HG03469 (cell line): ENCODE measurements around the gene ITIH2.

Experiments
- ATAC-seq: cut with Tn5 transposase; IDR thresholded peaks from one replicate; pipeline ENCODE4 v1.9.1; 2021; ENCODE audit warnings: mild to moderate bottlenecking, moderate library complexity, moderate number of reproducible peaks; ENCODE audit not compliant: unreplicated experiment

Gene ITIH2

GRCh38 chr10:7792541-7792940, 89.4 kb downstream of the ITIH2 start:
- ATAC-seq, result no peak

DNA sequence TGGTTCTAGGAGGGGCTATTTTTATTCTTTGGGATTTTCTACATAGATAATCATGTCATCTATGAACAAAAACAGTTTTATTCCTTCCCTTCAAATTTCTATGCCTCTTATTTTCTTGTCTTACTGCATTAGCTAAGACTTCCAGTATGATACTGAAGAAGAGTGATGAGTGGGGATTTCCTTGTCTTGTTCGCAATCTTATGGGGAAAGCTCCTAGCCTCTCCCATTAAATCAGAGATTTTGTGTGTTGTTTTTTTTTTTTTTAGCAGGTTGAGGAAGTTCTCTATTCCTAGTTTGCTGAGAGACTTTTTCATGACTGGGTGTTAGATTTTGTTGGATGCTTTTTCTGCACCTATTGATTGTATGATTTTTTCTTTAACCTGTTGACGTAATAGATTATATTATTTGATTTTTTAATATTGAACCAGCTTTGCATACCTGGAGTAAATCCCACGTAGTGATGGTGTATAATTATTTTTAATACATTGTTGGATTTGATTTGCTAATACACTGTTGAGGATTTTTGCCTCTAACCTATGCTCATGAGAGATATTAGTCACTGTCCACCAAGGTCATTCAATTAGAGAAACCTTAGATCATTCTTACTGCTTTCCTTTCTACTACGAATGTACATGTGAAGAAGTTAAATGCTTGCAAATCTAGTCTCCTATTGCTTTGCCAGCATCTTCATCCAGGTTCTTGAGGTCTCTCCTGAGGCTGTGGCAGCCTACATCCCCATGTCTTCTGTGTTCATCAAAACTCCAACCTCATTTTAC, 91.3 kb downstream of the ITIH2 start:
- no peak for ATAC-seq

GRCh38 chr10:7795605-7796004, 92.5 kb downstream of the ITIH2 start:
- ATAC-seq, result no peak

DNA sequence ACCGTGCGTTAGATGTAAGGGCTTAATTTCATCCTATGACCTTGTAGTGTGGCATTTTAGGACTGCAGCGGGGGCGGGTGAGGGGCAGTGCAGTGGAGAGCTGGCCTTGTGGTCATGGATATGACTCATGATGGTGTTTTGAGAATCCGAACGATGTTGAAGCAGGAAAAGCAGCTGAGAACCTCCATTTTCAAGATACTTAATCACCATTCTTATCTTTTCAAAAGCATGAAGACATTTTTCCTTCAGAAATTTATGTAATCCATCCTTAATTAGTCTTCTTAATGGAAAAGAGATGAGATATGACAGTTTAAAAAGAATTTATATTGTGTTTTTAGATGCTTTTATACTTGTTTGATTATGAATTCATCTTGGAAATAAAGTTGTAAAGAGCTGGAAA, 94.5 kb downstream of the ITIH2 start:
- no peak for ATAC-seq
